Measurements from ENCODE around the gene ITPKB. TPM values are rescaled to one million over a fixed set of nuclear protein-coding genes. Genes with fewer than 3 reads are reported as not detected.

Gene ITPKB
- polyA plus RNA-seq, 1 of the 3 experiments (the other 2 are of a cell fraction): 2.4 TPM

- H3K9ac ChIP-seq: no peak overlapping the region
- no peaks in the 10 kb centered on the region for H3K79me2 ChIP-seq (ENCODE audit: insufficient read depth)
- H3K4me2 ChIP-seq: no peak overlapping the region
- H3K4me3 ChIP-seq (ENCODE audit: low read depth in 2 of 2, low read length in 1 of 2): no peak overlapping the region
- peaks cover 9 to 10% of the 10 kb centered on the region in 2 experiments; a peak in 2 of 4 replicates for H3K4me1 ChIP-seq (ENCODE audit: control insufficient read depth in 1 of 2, insufficient read depth in 2 of 2, low read depth in 1 of 2, low read length in 1 of 2)
- no peaks in the 10 kb centered on the region for H3F3A ChIP-seq (replicated peaks; ENCODE audit: insufficient read depth)
- WGBS (ENCODE audit: low lambda C conversion rate): 83% methylated on average over 10 of the region's 11 CpGs
- no peaks in the 10 kb centered on the region for H3K9me2 ChIP-seq
- no peaks in the 10 kb centered on the region for H3K36me3 ChIP-seq (replicated peaks in 1 of 2; ENCODE audit: control insufficient read depth in 1 of 2, insufficient read depth in 2 of 2, low read length in 1 of 2)
- TF ChIP-seq PBX3 (IDR thresholded peaks at IDR 0.05): no peak
- no peak for TF ChIP-seq JUND (IDR thresholded peaks at IDR 0.05)
- no peak for TF ChIP-seq ZBTB33 (IDR thresholded peaks at IDR 0.05; ENCODE audit: borderline replicate concordance, low read depth)
- TF ChIP-seq REST (IDR thresholded peaks at IDR 0.05; ENCODE audit: low read depth, low read length): no peak
- no peak for TF ChIP-seq MXI1 (IDR thresholded peaks at IDR 0.05; ENCODE audit: low read depth, low read length)
- no peak for TF ChIP-seq POLR2AphosphoS5 (IDR thresholded peaks at IDR 0.05; ENCODE audit: low read depth, low read length)
- no peak for TF ChIP-seq EP300 (IDR thresholded peaks at IDR 0.05; ENCODE audit: borderline replicate concordance in 1 of 2, low read depth in 1 of 2, low read length in 1 of 2)
- no peaks in the 10 kb centered on the region for H3K9me3 ChIP-seq
- H4K20me1 ChIP-seq (ENCODE audit: insufficient read depth): no peaks in the 10 kb centered on the region
- no peak overlapping the region for H2AFZ ChIP-seq (ENCODE audit: low read depth)
- DNase-seq: no peak
- no peaks in the 10 kb centered on the region for H3K27me3 ChIP-seq (ENCODE audit: insufficient read depth)
- POLR2A ChIA-PET: no interaction called here
- no peak overlapping the region for H3K27ac ChIP-seq (ENCODE audit: low read depth in 2 of 2, low read length in 1 of 2)
- CTCF ChIA-PET: interaction anchor here (0.6 kb wide), 1 partner anchor 41 kb away, joined by 4 read pairs; no protein-coding TSS in a partner anchor
Observed at GRCh38 chr1:226719596-226720387, 19.3 kb downstream of the ITPKB start.
